HG02642 (cell line): ENCODE results near the gene PCDH15.
"Not testable (repeated sequence)": the region's sequence is repeated elsewhere in the genome, so short reads cannot be mapped to it uniquely, and the experiment has no call there.

Experiments
- ATAC-seq: cut with Tn5 transposase; IDR thresholded peaks from one replicate; pipeline ENCODE4 v1.9.1; 2021; ENCODE audit warnings: mild to moderate bottlenecking; ENCODE audit not compliant: unreplicated experiment, poor library complexity

PCDH15 gene

DNA sequence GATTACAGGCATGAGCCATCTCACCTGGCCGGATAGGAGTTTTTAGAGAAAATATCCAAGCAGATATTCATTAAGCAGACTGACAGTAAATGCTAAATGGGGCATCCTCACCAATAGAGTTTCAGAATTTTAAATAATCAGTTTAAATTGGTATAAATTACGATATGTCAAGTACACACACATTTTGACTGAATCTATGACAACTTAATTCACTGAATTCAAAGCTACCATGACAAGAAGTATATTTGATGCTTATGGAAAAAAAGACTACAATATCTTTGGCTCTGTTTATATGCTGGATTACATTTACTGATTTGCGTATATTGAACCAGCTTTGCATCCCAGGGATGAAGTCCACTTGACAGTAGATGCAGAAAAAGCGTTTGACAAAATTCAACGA is 774.7 kb downstream of the PCDH15 start:
- ATAC-seq, result no peak

DNA sequence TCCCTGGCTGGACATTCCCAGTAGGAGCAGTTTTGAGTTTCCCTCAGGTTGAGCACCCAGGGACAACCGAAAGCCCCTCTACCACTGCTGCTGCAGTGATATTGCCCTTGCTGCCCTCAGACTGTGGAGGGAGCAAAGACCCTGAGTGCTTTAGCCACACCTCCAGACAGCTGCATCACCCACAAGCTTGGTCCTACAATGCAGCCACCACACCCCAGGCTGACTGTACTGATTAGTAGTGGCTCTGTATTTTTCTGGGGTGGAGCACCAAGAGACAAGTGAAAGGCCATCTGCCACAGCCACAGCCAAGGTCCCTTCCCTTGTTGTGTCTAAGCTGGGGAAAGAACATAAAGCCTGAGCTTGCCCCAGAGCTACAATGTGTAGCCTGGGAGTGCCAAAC is 789.9 kb downstream of the PCDH15 start:
- no peak for ATAC-seq

DNA sequence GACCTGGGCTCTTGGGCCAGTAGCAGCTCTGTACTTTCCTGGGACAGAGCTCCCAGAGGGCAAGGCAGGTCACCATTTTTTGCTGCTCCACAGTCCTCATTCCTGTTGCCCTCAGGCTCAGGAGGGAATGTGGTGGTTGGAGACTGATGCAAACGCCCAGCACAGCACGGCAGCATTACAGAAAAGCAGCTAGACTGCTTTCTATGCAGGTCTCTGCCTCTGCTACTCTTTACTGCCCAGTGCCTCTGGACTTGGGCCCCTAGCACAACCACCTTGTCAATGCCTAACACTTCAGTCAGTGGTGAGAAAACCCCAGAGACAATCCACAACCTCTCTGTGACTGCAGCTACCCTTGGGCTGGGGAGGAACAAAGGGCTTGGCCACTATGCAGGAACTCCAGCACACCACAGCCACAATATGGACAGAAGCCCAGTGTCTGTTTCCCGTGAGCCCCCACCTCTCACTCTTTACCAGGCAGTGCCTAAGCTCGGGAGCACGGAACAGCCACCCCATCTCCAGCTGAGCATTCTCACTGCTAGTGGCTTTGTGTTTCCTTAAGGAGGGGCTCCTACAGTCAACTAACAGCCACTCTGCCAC is 790.6 kb downstream of the PCDH15 start:
- no peak for ATAC-seq

DNA sequence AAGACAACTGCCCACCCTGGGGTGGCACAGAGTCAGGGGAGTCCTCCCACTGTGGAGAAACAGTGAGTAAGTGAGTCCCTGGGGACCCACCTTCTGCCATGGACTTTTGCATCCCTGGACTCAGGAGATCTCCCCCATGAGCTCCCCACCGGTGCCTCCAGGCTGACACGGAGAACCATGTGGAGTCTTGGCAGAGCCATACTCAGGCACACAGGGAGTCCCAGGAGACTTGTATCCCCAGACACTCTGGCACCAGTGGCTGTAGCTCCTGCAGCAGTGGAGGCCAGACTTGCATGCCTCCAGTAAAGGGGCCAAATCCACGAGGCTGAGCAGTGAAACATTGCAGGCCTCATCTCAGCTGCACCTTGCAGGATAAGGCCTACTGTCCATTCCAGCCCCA is 791.4 kb downstream of the PCDH15 start:
- no peak for ATAC-seq

DNA sequence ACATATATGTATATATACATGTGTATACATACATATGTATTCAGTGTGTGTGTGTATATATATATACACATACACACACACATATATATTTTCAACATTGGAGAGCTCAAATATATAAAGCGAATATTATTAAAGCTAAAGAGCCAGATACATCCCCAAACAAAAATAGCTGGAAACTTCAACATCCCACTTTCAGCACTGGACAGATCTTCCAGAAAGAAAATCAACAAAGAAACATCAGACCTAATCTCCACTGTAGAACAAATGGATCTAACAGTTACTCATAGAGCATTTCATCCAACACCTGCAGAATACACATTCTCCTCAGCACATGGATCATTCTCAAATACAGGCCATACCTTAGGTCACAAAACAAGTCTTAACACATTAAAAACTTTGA is 799.0 kb downstream of the PCDH15 start:
- no peak for ATAC-seq

DNA sequence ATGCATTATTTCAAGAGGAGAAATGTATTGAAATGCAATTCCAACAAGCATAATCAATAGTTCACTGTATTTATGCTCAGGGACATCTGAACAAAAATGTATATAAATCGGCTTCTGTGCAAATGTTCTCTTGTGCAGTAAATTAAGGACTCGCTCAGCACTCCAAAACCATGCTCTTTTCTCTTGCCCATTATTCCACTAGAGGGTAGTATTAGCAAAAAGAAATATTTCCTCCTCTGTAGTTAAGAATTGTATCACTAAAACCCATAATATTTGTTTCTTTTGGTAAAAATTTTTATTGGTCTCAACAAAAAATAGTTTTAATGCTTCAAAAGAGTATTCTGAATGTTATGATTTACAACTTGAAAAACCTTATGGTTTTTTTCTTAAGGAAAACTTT is 803.1 kb downstream of the PCDH15 start:
- ATAC-seq, result no peak

DNA sequence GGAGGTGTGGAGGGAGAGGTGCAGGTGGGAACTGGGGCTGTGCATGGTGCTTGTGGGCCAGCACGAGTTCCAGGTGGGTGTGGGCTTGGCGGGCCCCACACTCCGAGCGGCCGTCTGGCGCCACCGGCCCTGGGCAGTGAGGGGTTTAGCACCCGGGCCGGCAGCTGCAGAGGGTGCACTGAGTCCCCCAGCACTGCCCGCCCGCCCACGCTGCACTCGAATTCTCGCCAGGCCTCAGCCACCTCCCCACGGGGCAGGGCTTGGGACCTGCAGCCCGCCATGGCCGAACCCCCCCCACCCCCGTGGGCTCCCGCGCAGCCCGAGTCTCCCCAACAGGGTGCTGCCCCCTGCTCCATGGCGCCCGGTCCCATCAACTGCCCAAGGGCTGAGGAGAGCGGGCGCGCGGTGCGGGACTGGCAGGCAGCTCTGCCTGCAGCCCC is 810.2 kb downstream of the PCDH15 start:
- no peak for ATAC-seq

DNA sequence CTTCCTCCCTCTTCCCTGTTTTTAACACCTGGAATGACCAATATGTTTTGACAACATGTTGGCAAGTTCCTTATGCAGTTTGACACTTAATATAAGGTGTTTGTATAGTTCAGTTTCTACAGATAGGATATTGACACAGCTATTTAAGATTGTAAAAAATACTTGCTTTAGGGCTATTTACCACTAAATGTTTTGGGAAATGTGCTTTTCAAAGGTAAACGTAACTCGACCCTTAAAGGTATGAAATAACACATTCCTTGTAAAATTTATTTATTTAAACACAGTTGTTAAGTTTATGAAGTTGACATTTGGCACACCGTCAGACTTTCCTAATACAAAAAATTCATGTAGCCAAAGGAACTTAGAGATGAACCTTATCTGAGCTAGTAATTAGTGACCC is 817.6 kb downstream of the PCDH15 start:
- no peak for ATAC-seq

DNA sequence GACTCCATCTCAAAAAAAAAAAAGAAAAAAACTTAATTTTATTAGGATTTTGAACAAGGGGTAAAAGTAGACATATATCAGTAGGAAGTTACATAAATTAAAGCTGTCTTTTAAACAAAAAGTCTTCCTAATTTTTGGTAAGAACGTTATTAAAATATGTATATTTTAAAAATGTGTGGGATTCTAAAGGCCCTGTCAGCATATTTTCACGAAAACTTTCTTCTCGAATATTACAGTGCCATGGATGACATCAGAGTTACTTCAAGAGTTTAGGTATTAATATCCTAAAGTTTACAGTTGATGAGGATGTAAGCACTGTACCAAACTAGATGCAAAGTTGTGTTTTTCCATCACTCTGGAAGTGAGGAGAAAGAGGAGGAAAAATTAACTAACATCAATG is 820.8 kb downstream of the PCDH15 start:
- no peak for ATAC-seq

DNA sequence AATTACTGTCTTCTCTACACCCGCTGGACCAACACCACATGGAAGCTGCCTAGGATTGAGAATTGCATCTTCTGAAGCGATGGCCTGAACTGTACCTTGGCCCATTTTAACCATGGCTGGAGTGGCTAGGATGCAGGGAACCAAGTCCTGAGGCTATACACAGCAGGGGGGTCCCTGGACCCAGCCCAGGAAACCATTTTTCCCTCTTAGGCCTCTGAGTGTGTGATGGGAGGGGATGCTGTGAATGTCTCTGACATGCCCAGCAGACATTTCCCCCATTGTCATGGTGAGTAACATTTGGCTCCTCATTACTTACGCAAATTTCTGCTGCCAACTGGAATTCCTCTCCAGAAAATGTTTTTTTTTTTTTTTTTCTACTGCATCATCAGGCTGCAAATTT is 822.7 kb downstream of the PCDH15 start:
- ATAC-seq, result no peak

DNA sequence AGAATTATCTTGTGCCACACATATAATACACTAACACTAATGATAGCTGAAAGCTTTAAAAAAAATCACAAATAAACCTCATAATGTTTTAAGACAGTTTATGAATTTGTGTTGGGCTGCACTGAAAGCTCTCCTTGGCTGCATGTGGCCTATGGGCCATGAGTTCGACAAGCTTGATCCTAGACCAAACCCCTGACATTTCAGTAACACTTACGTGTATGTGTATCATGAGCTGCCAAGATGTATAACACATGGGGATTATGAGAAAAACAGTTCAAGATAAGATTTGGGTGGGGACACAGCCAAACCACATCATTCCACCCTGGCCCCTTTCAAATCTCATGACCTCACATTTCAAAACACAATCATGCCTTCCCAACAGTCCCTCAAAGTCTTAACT is 823.8 kb downstream of the PCDH15 start:
- ATAC-seq, result no peak

DNA sequence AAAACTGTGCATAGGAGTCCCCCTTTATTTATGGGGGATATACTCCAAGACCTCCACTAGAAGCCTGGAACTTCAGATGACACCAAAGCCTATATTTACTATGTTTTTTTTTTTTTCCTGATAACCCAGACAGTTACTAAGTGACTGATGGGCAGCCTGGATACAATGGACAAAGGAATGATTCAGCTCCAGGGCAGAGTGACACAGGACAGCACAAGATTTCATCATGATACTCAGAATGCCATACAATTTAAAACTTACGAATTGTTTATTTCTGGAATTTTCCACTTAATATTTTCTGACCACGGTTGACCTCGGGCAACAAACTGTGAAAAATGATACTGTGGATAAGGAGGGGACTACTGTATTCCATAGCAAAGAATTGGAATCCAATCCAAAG is 843.6 kb downstream of the PCDH15 start:
- no peak for ATAC-seq

DNA sequence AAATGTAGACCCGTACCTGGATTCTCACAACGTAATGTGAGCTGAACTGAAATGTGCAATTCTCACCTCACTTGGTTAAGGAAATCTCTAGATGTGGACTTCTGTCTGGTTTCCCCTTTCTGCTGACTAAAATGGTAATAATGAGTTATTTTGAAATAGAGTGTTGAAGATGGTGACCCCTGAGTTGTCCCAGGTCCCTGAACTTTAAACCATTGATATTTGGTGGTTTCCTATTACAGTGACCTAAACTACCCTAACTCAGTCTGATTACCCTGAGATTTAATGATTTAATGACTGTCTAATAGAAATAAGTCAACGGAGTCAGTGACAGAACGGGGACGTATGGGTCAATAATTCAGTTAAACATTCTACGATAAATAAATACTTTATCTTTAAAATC is 845.9 kb downstream of the PCDH15 start:
- ATAC-seq, result no peak

DNA sequence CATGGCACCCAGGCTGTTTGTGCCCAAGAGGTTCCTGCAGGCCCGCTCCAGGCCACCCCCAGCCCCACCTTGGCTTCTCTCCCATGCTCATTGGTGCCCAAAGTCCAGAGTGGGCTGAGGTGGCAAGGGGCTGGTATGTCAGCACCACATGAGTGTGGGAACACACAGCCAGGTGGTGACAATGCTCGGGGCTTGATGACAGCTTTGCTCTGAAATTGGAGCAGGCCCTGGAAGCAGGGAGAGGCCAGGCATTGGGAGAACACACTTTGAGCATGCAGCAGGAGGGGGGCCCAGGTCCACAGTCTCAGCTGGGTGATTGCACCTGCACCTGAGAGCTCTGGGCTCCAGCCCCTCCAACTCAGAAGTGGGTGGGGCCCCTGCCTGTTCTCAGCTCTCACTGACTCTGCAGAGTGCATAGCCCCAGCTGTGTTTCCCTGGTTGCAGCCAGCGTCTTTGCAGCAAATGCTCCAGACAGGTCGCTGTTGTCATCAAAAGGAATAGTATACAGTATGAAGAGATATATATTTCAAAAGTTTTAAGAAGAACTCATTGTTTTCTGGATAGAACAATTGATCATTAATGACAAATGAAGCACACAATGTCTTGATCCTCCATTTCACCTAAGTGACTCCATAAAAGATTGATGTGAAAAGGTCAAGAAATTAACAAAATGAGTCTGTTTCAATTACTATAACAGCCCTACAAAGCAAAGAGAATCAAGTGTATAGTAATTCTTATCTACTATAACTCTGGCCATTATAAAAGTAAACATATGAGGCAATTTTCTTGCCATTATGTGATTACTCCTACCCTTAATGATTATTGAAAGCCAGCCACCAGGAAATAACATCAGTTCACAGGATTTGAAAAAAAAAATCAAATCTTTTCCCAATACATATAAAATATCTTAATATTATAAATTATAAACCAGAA is 848.1 kb downstream of the PCDH15 start:
- no peak for ATAC-seq

DNA sequence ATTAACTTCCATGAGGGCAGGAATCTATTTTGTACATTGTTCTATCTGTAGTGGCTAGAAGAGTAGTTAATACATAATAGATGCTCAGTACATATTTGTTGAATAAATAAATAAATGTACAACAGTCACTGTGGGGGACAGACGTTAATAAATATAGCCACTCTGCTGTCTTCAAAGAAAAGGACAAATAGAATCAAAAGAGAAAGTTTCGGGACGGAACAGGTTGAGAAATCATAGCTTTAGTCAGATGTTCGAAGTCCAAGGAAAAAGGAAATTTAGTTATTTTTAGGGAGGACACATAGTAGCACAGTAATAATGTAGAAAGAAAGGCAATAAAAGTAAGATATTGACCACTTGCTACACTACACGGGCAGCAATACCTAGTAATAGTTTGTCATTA is 861.4 kb downstream of the PCDH15 start:
- ATAC-seq, result no peak

DNA sequence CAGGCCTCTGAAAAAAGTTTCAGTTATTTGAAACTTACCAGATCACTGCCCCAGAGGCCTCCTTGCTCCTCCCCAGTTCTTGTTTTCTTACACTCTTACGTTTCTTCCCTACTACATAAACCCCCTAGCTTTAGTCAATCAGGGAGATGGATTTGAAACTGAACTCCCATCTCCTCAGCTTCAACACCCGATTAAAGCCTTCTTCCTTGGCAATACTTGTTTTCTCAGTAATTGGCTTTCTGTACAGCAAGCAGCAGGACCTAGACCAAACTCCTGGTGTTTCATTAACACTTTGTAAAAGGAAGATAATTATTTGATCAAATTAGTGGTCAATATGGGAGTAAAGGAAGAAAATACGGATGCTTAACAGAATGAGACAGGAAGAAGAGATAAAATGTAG is 870.4 kb downstream of the PCDH15 start:
- ATAC-seq, result no peak

DNA sequence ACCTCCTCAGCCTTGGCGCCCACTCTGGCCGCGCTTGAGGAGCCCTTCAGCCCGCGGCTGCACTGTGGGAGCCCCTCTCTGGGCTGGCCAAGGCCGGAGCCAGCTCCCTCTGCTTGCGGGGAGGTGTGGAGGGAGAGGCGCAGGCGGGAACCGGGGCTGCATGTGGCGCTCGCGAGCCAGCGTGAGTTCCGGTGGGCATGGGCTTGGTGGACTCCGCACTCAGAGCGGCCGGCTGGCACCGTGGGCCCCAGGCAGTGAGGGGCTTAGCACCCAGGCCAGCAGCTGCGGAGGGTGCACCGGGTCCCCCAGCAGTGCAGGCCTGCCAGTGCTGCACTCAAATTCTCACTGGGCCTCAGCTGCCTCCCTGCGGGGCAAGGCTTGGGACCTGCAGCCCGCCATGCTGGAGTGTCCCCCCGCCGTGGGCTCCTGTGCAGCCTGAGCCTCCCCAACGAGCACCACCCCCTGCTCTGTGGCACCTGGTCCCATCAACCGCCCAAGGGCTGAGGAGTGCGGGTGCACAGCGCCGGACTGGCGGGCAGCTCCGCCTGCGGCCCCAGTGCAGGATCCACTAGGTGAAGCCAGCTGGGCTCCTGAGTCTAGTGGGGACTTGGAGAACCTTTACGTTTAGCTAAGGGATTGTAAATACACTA is 876.9 kb downstream of the PCDH15 start:
- ATAC-seq, result not testable (repeated sequence)

DNA sequence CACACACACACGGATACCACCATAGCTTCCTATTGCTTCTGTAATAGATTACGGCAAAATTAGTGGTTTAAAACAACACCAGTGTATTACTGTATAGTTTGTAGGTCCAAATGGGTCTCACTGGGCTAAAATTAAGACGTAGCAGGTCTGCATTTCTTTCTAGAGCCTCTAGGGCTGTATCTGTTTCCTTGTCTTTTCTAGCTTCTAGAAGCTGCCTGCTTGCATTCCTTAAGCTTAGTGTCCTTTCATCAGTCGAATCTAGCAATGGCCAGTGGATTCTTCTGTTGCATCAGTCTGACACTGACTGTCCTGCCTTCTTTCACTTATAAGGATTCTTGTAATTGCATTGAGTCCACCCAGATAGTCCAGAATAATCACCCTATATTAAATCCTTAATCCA is 882.3 kb downstream of the PCDH15 start:
- ATAC-seq, result no peak

DNA sequence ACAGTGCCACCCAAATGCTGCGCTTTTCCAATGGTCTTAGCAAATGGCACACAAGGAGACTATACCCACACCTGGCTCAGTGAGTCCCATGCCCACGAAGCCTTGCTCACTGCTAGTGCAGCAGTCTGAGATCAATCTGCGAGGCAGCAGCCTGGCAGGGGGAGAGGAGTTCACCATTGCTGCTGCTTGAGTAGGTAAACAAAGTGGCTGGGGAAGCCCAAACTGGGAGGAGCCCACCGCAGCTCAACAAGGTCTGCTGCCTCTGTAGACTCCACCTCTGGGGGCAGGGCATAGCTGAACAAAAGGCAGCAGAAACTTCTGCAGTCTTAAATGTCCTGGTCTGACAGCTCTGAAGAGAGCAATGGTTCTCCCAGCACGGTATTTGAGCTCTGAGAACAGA is 891.2 kb downstream of the PCDH15 start:
- no peak for ATAC-seq

DNA sequence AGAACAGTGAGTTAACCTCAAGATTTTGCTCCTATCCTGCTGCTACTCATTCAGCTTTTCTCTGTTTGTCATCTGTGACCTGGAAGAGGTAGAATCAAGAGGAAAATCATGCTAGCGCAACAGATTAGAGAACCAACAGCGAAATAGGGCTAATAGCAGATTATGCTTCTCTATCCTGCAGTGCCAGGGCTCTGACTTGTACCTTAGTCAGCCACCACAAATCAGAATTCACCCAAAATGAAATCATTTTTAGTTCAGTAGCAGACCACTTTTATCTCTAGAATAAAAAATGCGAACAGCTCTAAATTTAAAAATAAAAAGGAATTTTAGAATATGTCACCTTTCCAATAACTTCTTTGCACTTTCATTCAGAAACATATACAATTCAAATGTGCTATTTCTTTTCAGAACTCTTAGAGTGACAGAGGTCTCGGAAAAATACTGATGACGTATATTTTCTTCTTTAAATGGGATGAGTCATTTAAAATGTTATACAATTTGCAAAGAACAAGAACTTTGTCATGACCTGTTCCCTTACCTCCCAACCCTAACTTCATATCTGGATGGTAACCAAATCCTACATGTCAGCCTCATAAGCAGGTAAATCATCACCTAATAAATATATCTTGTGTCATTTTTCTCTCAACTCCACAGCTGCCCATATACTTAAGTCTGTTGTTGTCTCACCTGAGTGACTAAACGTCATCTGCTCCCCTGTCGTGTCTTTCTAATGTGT is 896.4 kb downstream of the PCDH15 start:
- no peak for ATAC-seq

DNA sequence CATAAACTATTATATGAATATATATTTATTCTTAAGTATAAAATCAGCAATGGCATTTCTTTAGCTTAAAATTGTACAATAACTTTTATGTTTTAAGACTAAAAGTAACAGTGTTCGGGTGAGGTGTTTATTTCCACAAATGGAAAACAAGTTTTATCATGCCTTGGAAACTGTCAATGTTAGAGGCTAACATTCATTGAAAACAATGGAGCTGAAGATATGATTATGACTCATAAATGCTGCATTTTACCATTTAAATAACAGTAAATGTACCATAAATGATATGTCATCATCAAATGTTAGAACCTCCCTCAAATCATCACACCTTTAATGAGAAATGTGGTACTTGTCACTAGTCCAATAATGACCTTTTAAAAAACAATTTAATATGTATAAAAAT is 897.3 kb downstream of the PCDH15 start:
- no peak for ATAC-seq
